ENCODE measurements around the gene MAML3. TPM values are rescaled to one million over a fixed set of nuclear protein-coding genes. Genes with fewer than 3 reads are reported as not detected.
A peak's percentile ranks its signal among the peaks of the same experiment; 100 is the strongest.
"Not testable (repeated sequence)": the region's sequence is repeated elsewhere in the genome, so short reads cannot be mapped to it uniquely, and the experiment has no call there.

Gene MAML3
- polyA plus RNA-seq, 2 donors = 3.7 to 3.8 TPM

GRCh38 chr4:139944916-139945315, 209.1 kb downstream of the MAML3 start:
- not testable (repeated sequence) for H3K4me3 ChIP-seq (ENCODE audit: low read depth in 1 of 2, low read length in 2 of 2); H3K4me1 ChIP-seq (ENCODE audit: control insufficient read depth in 2 of 2, insufficient read depth in 2 of 2, low read length in 1 of 2); H3K27ac ChIP-seq (ENCODE audit: low read depth in 2 of 2, low read length in 1 of 2); H3K27me3 ChIP-seq (ENCODE audit: control insufficient read depth in 1 of 2, insufficient read depth in 2 of 2, low read length in 2 of 2); H3K9me3 ChIP-seq (ENCODE audit: control insufficient read depth in 2 of 2, insufficient read depth in 1 of 2, low read depth in 1 of 2, low read length in 1 of 2); H3K36me3 ChIP-seq (ENCODE audit: control insufficient read depth in 2 of 2, insufficient read depth in 2 of 2, low read length in 1 of 2)
- WGBS, 2 donors = 76 to 78% methylated on average over 2 of the region's 2 CpGs

GRCh38 chr4:139943277-139943676, 210.7 kb downstream of the MAML3 start:
- no peak overlapping the region for H3K4me3 ChIP-seq (ENCODE audit: low read depth in 1 of 2, low read length in 2 of 2)
- no peaks in the 10 kb centered on the region for H3K4me1 ChIP-seq (ENCODE audit: control insufficient read depth in 2 of 2, insufficient read depth in 2 of 2, low read length in 1 of 2)
- no peak overlapping the region for H3K27ac ChIP-seq (ENCODE audit: low read depth in 2 of 2, low read length in 1 of 2)
- no peaks in the 10 kb centered on the region for H3K27me3 ChIP-seq (ENCODE audit: control insufficient read depth in 1 of 2, insufficient read depth in 2 of 2, low read length in 2 of 2)
- 59 to 63% methylated on average over 2 of the region's 2 CpGs for WGBS, 2 donors
- no peaks in the 10 kb centered on the region for H3K36me3 ChIP-seq (ENCODE audit: control insufficient read depth in 2 of 2, insufficient read depth in 2 of 2, low read length in 1 of 2)
- H3K9me3 ChIP-seq (ENCODE audit: control insufficient read depth in 2 of 2, insufficient read depth in 1 of 2, low read depth in 1 of 2, low read length in 1 of 2) = no peaks in the 10 kb centered on the region

- 94% methylated on average over 3 of the region's 3 CpGs for WGBS, 2 donors
- Histone ChIP-seq H3K36me3 (ENCODE audit: control insufficient read depth in 2 of 2, insufficient read depth in 2 of 2, low read length in 1 of 2) (no peaks in the 10 kb centered on the region), H3K4me1 (ENCODE audit: control insufficient read depth in 2 of 2, insufficient read depth in 2 of 2, low read length in 1 of 2) (no peaks in the 10 kb centered on the region), H3K9me3 (ENCODE audit: control insufficient read depth in 2 of 2, insufficient read depth in 1 of 2, low read depth in 1 of 2, low read length in 1 of 2) (no peaks in the 10 kb centered on the region), H3K4me3 (ENCODE audit: low read depth in 1 of 2, low read length in 2 of 2) (no peak overlapping the region), H3K27me3 (ENCODE audit: control insufficient read depth in 1 of 2, insufficient read depth in 2 of 2, low read length in 2 of 2) (no peaks in the 10 kb centered on the region), H3K27ac (ENCODE audit: low read depth in 2 of 2, low read length in 1 of 2) (no peak overlapping the region)
These were observed 211.7 kb downstream of the MAML3 start for GRCh38 chr4:139942241-139942640.

GRCh38 chr4:139940600-139940999, 213.4 kb downstream of the MAML3 start:
- 92 to 94% methylated on average over 2 of the region's 2 CpGs for WGBS, 2 donors
- Histone ChIP-seq H3K9me3 (ENCODE audit: control insufficient read depth in 2 of 2, insufficient read depth in 1 of 2, low read depth in 1 of 2, low read length in 1 of 2) (no peaks in the 10 kb centered on the region), H3K27ac (ENCODE audit: low read depth in 2 of 2, low read length in 1 of 2) (no peak overlapping the region), H3K4me3 (ENCODE audit: low read depth in 1 of 2, low read length in 2 of 2) (no peak overlapping the region), H3K36me3 (ENCODE audit: control insufficient read depth in 2 of 2, insufficient read depth in 2 of 2, low read length in 1 of 2) (no peaks in the 10 kb centered on the region), H3K4me1 (ENCODE audit: control insufficient read depth in 2 of 2, insufficient read depth in 2 of 2, low read length in 1 of 2) (no peaks in the 10 kb centered on the region), H3K27me3 (ENCODE audit: control insufficient read depth in 1 of 2, insufficient read depth in 2 of 2, low read length in 2 of 2) (no peaks in the 10 kb centered on the region)

- Histone ChIP-seq H3K36me3 (ENCODE audit: control insufficient read depth in 2 of 2, insufficient read depth in 2 of 2, low read length in 1 of 2) (no peaks in the 10 kb centered on the region), H3K27me3 (ENCODE audit: control insufficient read depth in 1 of 2, insufficient read depth in 2 of 2, low read length in 2 of 2) (no peaks in the 10 kb centered on the region), H3K27ac (ENCODE audit: low read depth in 2 of 2, low read length in 1 of 2) (no peak overlapping the region), H3K9me3 (ENCODE audit: control insufficient read depth in 2 of 2, insufficient read depth in 1 of 2, low read depth in 1 of 2, low read length in 1 of 2) (no peaks in the 10 kb centered on the region), H3K4me1 (ENCODE audit: control insufficient read depth in 2 of 2, insufficient read depth in 2 of 2, low read length in 1 of 2) (no peaks in the 10 kb centered on the region), H3K4me3 (ENCODE audit: low read depth in 1 of 2, low read length in 2 of 2) (no peak overlapping the region)
- WGBS, 2 donors = 92 to 94% methylated on average over 2 of the region's 2 CpGs
These were observed 215.6 kb downstream of the MAML3 start for GRCh38 chr4:139938414-139938813.

- no peak overlapping the region for H3K27ac ChIP-seq (ENCODE audit: low read depth in 2 of 2, low read length in 1 of 2)
- H3K36me3 ChIP-seq (ENCODE audit: control insufficient read depth in 2 of 2, insufficient read depth in 2 of 2, low read length in 1 of 2) = no peaks in the 10 kb centered on the region
- no peaks in the 10 kb centered on the region for H3K27me3 ChIP-seq (ENCODE audit: control insufficient read depth in 1 of 2, insufficient read depth in 2 of 2, low read length in 2 of 2)
- H3K9me3 ChIP-seq (ENCODE audit: control insufficient read depth in 2 of 2, insufficient read depth in 1 of 2, low read depth in 1 of 2, low read length in 1 of 2) = no peaks in the 10 kb centered on the region
- no peak overlapping the region for H3K4me3 ChIP-seq (ENCODE audit: low read depth in 1 of 2, low read length in 2 of 2)
- H3K4me1 ChIP-seq (ENCODE audit: control insufficient read depth in 2 of 2, insufficient read depth in 2 of 2, low read length in 1 of 2) = no peaks in the 10 kb centered on the region
- 81 to 83% methylated on average over 4 of the region's 4 CpGs for WGBS, 2 donors
These were observed 218.1 kb downstream of the MAML3 start for GRCh38 chr4:139935911-139936310.

GRCh38 chr4:139934708-139935195, 219.2 kb downstream of the MAML3 start:
- Histone ChIP-seq H3K27ac (ENCODE audit: low read depth in 2 of 2, low read length in 1 of 2) (no peak overlapping the region), H3K36me3 (ENCODE audit: control insufficient read depth in 2 of 2, insufficient read depth in 2 of 2, low read length in 1 of 2) (no peaks in the 10 kb centered on the region), H3K4me3 (ENCODE audit: low read depth in 1 of 2, low read length in 2 of 2) (no peak overlapping the region), H3K9me3 (ENCODE audit: control insufficient read depth in 2 of 2, insufficient read depth in 1 of 2, low read depth in 1 of 2, low read length in 1 of 2) (no peaks in the 10 kb centered on the region), H3K27me3 (ENCODE audit: control insufficient read depth in 1 of 2, insufficient read depth in 2 of 2, low read length in 2 of 2) (no peaks in the 10 kb centered on the region), H3K4me1 (ENCODE audit: control insufficient read depth in 2 of 2, insufficient read depth in 2 of 2, low read length in 1 of 2) (no peaks in the 10 kb centered on the region)
- 43 to 61% methylated on average over 3 of the region's 3 CpGs for WGBS, 2 donors

- Histone ChIP-seq H3K4me1 (ENCODE audit: control insufficient read depth in 2 of 2, insufficient read depth in 2 of 2, low read length in 1 of 2) (no peaks in the 10 kb centered on the region), H3K27me3 (ENCODE audit: control insufficient read depth in 1 of 2, insufficient read depth in 2 of 2, low read length in 2 of 2) (no peaks in the 10 kb centered on the region), H3K36me3 (ENCODE audit: control insufficient read depth in 2 of 2, insufficient read depth in 2 of 2, low read length in 1 of 2) (no peaks in the 10 kb centered on the region), H3K4me3 (ENCODE audit: low read depth in 1 of 2, low read length in 2 of 2) (no peak overlapping the region), H3K9me3 (ENCODE audit: control insufficient read depth in 2 of 2, insufficient read depth in 1 of 2, low read depth in 1 of 2, low read length in 1 of 2) (no peaks in the 10 kb centered on the region), H3K27ac (ENCODE audit: low read depth in 2 of 2, low read length in 1 of 2) (peak overlapping the region in 1 of 2 donors; percentile 40)
- WGBS, 2 donors = 51 to 68% methylated on average over 10 of the region's 10 CpGs
These were observed 219.8 kb downstream of the MAML3 start for GRCh38 chr4:139934057-139934707.

- Histone ChIP-seq H3K27ac (ENCODE audit: low read depth in 2 of 2, low read length in 1 of 2) (no peak overlapping the region), H3K4me3 (ENCODE audit: low read depth in 1 of 2, low read length in 2 of 2) (no peak overlapping the region), H3K36me3 (ENCODE audit: control insufficient read depth in 2 of 2, insufficient read depth in 2 of 2, low read length in 1 of 2) (no peaks in the 10 kb centered on the region), H3K27me3 (ENCODE audit: control insufficient read depth in 1 of 2, insufficient read depth in 2 of 2, low read length in 2 of 2) (no peaks in the 10 kb centered on the region), H3K4me1 (ENCODE audit: control insufficient read depth in 2 of 2, insufficient read depth in 2 of 2, low read length in 1 of 2) (no peaks in the 10 kb centered on the region), H3K9me3 (ENCODE audit: control insufficient read depth in 2 of 2, insufficient read depth in 1 of 2, low read depth in 1 of 2, low read length in 1 of 2) (no peaks in the 10 kb centered on the region)
- WGBS, 2 donors = 60 to 78% methylated on average over 5 of the region's 5 CpGs
These were observed 220.4 kb downstream of the MAML3 start for GRCh38 chr4:139933541-139933940.

GRCh38 chr4:139933104-139933503, 220.9 kb downstream of the MAML3 start:
- Histone ChIP-seq H3K9me3 (ENCODE audit: control insufficient read depth in 2 of 2, insufficient read depth in 1 of 2, low read depth in 1 of 2, low read length in 1 of 2) (no peaks in the 10 kb centered on the region), H3K27me3 (ENCODE audit: control insufficient read depth in 1 of 2, insufficient read depth in 2 of 2, low read length in 2 of 2) (no peaks in the 10 kb centered on the region), H3K27ac (ENCODE audit: low read depth in 2 of 2, low read length in 1 of 2) (no peak overlapping the region), H3K36me3 (ENCODE audit: control insufficient read depth in 2 of 2, insufficient read depth in 2 of 2, low read length in 1 of 2) (no peaks in the 10 kb centered on the region), H3K4me1 (ENCODE audit: control insufficient read depth in 2 of 2, insufficient read depth in 2 of 2, low read length in 1 of 2) (no peaks in the 10 kb centered on the region), H3K4me3 (ENCODE audit: low read depth in 1 of 2, low read length in 2 of 2) (no peak overlapping the region)
- WGBS, 2 donors = 96 to 98% methylated on average over 6 of the region's 6 CpGs
